ENCODE measurements around the gene ZNF644.
"Not testable (repeated sequence)": the region's sequence is repeated elsewhere in the genome, so short reads cannot be mapped to it uniquely, and the experiment has no call there.

Gene ZNF644

GRCh38 chr1:90977522-90977921, 44.3 kb downstream of the ZNF644 start:
- DNase-seq, result no peak

GRCh38 chr1:90973897-90974798, 47.7 kb downstream of the ZNF644 start:
- DNase-seq, result no peak

- DNase-seq, result no peak
Observed at GRCh38 chr1:90970208-90970607, 51.6 kb downstream of the ZNF644 start.

GRCh38 chr1:90969241-90969640, 52.6 kb downstream of the ZNF644 start:
- no peak for DNase-seq

- DNase-seq, result no peak
Observed at GRCh38 chr1:90964444-90965035, 57.3 kb downstream of the ZNF644 start.

- DNase-seq, result no peak
Observed at GRCh38 chr1:90963651-90964050, 58.2 kb downstream of the ZNF644 start.

- DNase-seq, result no peak
Observed at GRCh38 chr1:90963236-90963635, 58.6 kb downstream of the ZNF644 start.

GRCh38 chr1:90959352-90960206, 62.3 kb downstream of the ZNF644 start:
- DNase-seq, result no peak

GRCh38 chr1:90957497-90957896, 64.3 kb downstream of the ZNF644 start:
- no peak for DNase-seq

- no peak for DNase-seq
Observed at GRCh38 chr1:90955769-90956168, 66.1 kb downstream of the ZNF644 start.

GRCh38 chr1:90952906-90953305, 68.9 kb downstream of the ZNF644 start:
- no peak for DNase-seq

- no peak for DNase-seq
Observed at GRCh38 chr1:90951009-90951408, 70.8 kb downstream of the ZNF644 start.

GRCh38 chr1:90948301-90948700, 73.5 kb downstream of the ZNF644 start:
- no peak for DNase-seq

GRCh38 chr1:90946630-90947029, 75.2 kb downstream of the ZNF644 start:
- no peak for DNase-seq

GRCh38 chr1:90945287-90945686, 76.5 kb downstream of the ZNF644 start:
- no peak for DNase-seq

GRCh38 chr1:90943966-90944365, 77.9 kb downstream of the ZNF644 start:
- DNase-seq, result no peak

GRCh38 chr1:90940746-90941145, 81.1 kb downstream of the ZNF644 start:
- no peak for DNase-seq

- DNase-seq, result no peak
Observed at GRCh38 chr1:90936731-90937130, 85.1 kb downstream of the ZNF644 start.

- no peak for DNase-seq
Observed at GRCh38 chr1:90936061-90936460, 85.8 kb downstream of the ZNF644 start.

- DNase-seq, result not testable (repeated sequence)
Observed at GRCh38 chr1:90928231-90928630, 93.6 kb downstream of the ZNF644 start.

GRCh38 chr1:90927674-90928073, 94.2 kb downstream of the ZNF644 start:
- DNase-seq, result not testable (repeated sequence)

- DNase-seq, result no peak
Observed at GRCh38 chr1:90926971-90927370, 94.9 kb downstream of the ZNF644 start.
